ENCODE results near the gene ALG2.

DNA sequence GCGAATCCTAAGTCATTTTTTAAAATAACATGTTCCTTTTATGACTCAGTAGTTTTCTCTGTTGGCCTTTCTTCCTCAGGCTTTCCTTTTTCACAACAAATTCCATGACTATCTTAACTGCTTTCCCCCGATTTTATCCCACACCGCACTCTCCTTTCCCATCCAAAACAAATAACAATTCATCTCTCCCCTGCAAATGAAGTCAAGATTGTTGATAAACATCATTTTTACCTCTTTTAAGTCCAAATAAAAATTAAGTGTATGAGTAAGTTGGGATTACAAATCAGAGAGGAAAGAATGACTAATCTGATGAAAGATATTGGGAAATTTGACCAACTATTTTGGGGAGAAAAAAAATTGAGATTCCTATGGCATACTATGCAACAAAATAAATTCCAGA, 47.7 kb upstream of the ALG2 start:
- TF ChIP-seq EZH2 (IDR thresholded peaks at IDR 0.05) (no peak), CTCF (IDR thresholded peaks at IDR 0.05) (no peak), EZH2phosphoT487 (IDR thresholded peaks at IDR 0.05) (no peak)
